GM21529 (cell line): ENCODE data around the gene CTSL.
"Not testable (repeated sequence)": the region's sequence is repeated elsewhere in the genome, so short reads cannot be mapped to it uniquely, and the experiment has no call there.

Experiments used
- ATAC-seq: cut with Tn5 transposase; IDR thresholded peaks from one replicate; pipeline ENCODE4 v1.9.1; 2021; ENCODE audit not compliant: unreplicated experiment

CTSL gene

GRCh38 chr9:87751423-87751822 lies 25.5 kb downstream of the CTSL start:
- ATAC-seq: no peak

GRCh38 chr9:87751868-87752267 lies 25.9 kb downstream of the CTSL start:
- no peak for ATAC-seq

GRCh38 chr9:87753313-87753712 lies 27.4 kb downstream of the CTSL start:
- no peak for ATAC-seq

DNA sequence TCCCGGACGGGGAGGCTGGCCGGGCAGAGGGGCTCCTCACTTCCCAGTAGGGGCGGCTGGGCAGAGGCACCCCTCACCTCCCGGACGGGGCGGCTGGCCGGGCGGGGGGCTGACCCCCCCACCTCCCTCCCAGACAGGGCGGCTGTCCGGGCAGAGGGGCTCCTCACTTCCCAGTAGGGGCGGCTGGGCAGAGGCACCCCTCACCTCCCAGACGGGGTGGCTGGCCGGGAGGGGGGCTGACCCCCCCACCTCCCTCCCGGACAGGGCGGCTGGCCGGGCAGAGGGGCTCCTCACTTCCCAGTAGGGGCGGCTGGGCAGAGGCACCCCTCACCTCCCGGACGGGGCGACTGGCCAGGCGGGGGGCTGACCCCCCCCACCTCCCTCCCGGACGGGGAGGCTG lies 32.4 kb downstream of the CTSL start:
- not testable (repeated sequence) for ATAC-seq

DNA sequence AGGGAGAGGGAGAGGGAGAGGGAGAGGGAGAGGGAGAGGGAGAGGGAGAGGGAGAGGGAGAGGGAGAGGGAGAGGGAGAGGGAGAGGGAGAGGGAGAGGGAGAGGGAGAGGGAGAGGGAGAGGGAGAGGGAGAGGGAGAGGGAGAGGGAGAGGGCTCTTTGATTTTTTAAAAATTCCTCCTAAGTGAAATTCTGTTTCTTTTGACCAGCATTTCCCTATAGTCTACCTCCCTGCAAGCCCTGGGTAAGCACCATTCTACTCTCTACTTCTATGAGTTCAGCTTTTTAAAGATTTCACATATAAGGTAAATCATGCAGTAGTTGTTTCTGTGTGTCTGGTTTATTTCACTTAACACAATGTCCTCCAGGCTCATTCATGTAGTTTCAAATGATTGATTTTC lies 34.1 kb downstream of the CTSL start:
- not testable (repeated sequence) for ATAC-seq

DNA sequence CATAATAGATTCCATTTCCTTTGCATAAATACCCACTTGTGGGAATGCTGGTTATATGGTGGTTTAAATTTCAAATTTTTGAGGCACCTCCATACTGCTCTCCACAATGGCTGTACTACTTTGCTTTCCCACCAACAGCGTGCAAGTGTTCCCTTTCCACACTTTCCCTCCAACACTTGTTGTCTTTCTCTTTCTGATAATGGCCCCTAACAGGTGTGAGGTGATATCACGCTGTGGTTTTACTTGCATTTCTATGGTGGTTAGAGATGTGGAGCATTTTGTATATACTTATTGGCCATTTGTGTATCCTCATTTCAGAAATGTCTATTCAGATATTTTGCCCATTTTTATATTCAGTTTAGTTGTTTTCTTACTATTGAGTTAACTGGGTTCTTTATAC lies 34.6 kb downstream of the CTSL start:
- ATAC-seq: no peak

GRCh38 chr9:87763286-87763685 lies 37.4 kb downstream of the CTSL start:
- ATAC-seq: no peak

DNA sequence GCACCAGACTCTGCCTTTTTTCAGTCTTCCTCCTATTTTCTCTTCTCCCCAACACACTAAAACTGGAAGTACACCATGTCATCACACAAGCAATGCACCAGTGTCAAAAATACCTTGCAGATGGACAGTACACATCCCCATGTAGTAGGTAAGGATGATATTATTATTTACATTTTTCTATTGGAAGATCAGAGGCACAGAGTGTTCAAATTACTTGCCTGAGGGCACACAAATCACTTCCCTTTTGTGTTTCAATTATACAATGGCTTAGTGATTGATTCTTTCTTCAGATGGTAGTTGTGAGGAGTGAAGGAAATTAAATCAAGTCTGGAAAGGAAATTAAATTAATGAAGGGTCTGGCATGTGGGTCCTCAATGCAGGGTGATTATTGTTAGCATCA lies 39.6 kb downstream of the CTSL start:
- no peak for ATAC-seq

GRCh38 chr9:87766697-87767096 lies 40.8 kb downstream of the CTSL start:
- no peak for ATAC-seq

- no peak for ATAC-seq
Observed at GRCh38 chr9:87770616-87771315, 44.8 kb downstream of the CTSL start.

DNA sequence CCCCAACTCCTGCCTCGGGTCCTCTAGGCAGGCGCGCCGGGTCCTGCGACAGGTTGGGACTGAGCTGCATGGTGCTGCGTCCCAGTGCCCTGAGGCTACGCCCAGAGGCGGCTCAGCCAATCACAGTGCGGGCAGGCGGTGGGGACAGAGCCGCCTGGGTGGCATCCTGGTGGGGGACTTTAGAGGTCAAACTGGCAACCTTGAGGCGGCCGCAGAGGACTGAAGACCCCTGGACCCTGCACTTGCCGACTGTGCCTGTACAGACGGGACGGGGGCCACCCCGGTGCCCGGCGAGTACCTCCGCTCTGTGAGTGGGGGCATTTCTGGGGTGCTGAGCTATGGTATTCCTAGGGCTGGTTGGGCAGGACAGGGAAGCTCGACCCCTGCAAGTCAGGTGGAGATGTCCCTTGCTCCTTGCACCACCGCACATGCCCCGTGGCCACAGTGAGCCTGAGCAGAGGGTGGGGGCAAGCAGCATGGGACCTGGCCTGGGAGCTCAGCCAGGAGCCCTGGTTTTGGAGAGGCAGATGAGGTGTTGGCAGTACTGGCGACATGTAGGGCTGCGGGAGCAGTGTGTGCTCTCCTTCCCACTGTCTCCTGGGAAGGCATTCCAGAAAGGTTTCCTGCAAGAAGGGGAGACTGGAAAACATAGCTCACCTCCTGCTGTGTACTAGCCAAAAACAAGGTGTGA lies 45.5 kb downstream of the CTSL start:
- ATAC-seq: no peak

GRCh38 chr9:87776481-87777379 lies 50.8 kb downstream of the CTSL start:
- ATAC-seq: no peak

- no peak for ATAC-seq
Observed at GRCh38 chr9:87778996-87779395, 53.1 kb downstream of the CTSL start.
